Peyer's patch (tissue), 4 donors: Measurements from ENCODE around the gene FANCE. TPM values are rescaled to one million over a fixed set of nuclear protein-coding genes. Genes with fewer than 3 reads are reported as not detected.

ENCODE experiments used
- DNase-seq, 3 donors: peaks; one replicate each; pipeline ENCODE4 v3.0.0-alpha.2; 2017 to 2019
- H3K27ac ChIP-seq, 4 donors: fragments of 200-600 bp; sonication (generic); one replicate each; pipeline ENCODE4 v1.5.1; 2016 to 2019
- H3K27me3 ChIP-seq, 2 donors: fragments of 200-600 bp; sonication (generic); one replicate each; pipeline ENCODE4 v1.5.1; 2019
- H3K36me3 ChIP-seq, 3 donors: fragments of 200-600 bp; sonication (generic); one replicate each; pipeline ENCODE4 v1.5.1; 2016 to 2019
- H3K4me1 ChIP-seq, 4 donors: fragments of 200-600 bp; sonication (generic); one replicate each; pipeline ENCODE4 v1.5.1; 2016 to 2019
- H3K4me3 ChIP-seq, 4 donors: fragments of 200-600 bp; sonication (generic); 1 replicate in 3 of 4; 2 replicates in 1 of 4; pipeline ENCODE4 v1.5.1; 2016 to 2019; ENCODE audit warnings: mild to moderate bottlenecking in 1 of 4
- H3K9me3 ChIP-seq, 4 donors: fragments of 200-600 bp; sonication (generic); one replicate each; pipeline ENCODE4 v1.5.1; 2016 to 2019; ENCODE audit warnings: mild to moderate bottlenecking in 1 of 4
- CTCF ChIP-seq, 6 experiments: fragments of 450-650 bp in 4 of 6; fragments of 200-600 bp in 2 of 6; sonication (generic) in 1 of 6; IDR thresholded peaks; one replicate each; pipeline ENCODE4 v1.5.1; 2017 to 2019; ENCODE audit warnings: antibody characterized with exemption in 6 of 6, mild to moderate bottlenecking in 3 of 6, moderate library complexity in 1 of 6
- POLR2A ChIP-seq, 2 donors: fragments of 450-650 bp; IDR thresholded peaks; one replicate each; pipeline ENCODE4 v1.5.1; 2017; ENCODE audit warnings: antibody characterized with exemption in 2 of 2, mild to moderate bottlenecking in 2 of 2, moderate library complexity in 2 of 2
- total RNA-seq, 4 donors: library from RNA; depleted of rRNA; stranded (reverse); fragments of >200 nt; gene quantifications; one replicate each; pipeline ENCODE4 v1.1.0, GENCODE V29; 2016

Gene FANCE
- total RNA-seq, 4 donors from 2014 or later, result 1.8 to 7.4 (median 4.2) TPM

- no peak for TF ChIP-seq POLR2A (IDR thresholded peaks at IDR 0.05)
- TF ChIP-seq CTCF (IDR thresholded peaks at IDR 0.05), result no peak
- H3K27ac ChIP-seq, result peak overlapping the region; percentile 42 to 84 (median 62)
- DNase-seq, result peak in 1 of 3 donors; percentile 67
- H3K27me3 ChIP-seq, result no peaks in the 10 kb centered on the region
- no peak overlapping the region for H3K4me3 ChIP-seq
- H3K4me1 ChIP-seq, result peaks cover 0 to 65% (median 2%) of the 10 kb centered on the region in 4 donors
- no peaks in the 10 kb centered on the region for H3K9me3 ChIP-seq
- peaks cover 0 to 21% (median 0%) of the 10 kb centered on the region in 3 donors for H3K36me3 ChIP-seq
Observed at GRCh38 chr6:35487658-35488516, 35.7 kb downstream of the FANCE start.

GRCh38 chr6:35488517-35488862, 36.4 kb downstream of the FANCE start:
- Histone ChIP-seq H3K27me3 (no peaks in the 10 kb centered on the region), H3K9me3 (no peaks in the 10 kb centered on the region), H3K4me3 (no peak overlapping the region), H3K27ac (peak overlapping the region; percentile 42 to 84 (median 62)), H3K4me1 (peaks cover 0 to 69% (median 2%) of the 10 kb centered on the region in 4 donors), H3K36me3 (peaks cover 0 to 15% (median 0%) of the 10 kb centered on the region in 3 donors)
- DNase-seq, result no peak
- TF ChIP-seq CTCF (IDR thresholded peaks at IDR 0.05) (no peak), POLR2A (IDR thresholded peaks at IDR 0.05) (no peak)

- Histone ChIP-seq H3K36me3 (peaks cover 0 to 9% (median 0%) of the 10 kb centered on the region in 3 donors), H3K27ac (peak overlapping the region; percentile 55 to 84 (median 57)), H3K9me3 (no peaks in the 10 kb centered on the region), H3K27me3 (no peaks in the 10 kb centered on the region), H3K4me1 (peaks cover 0 to 71% (median 3%) of the 10 kb centered on the region in 4 donors), H3K4me3 (no peak overlapping the region)
- no peak for DNase-seq
- no peak for TF ChIP-seq CTCF (IDR thresholded peaks at IDR 0.05)
- TF ChIP-seq POLR2A (IDR thresholded peaks at IDR 0.05), result no peak
Observed at GRCh38 chr6:35489066-35489465, 36.9 kb downstream of the FANCE start.

- peak in 1 of 3 donors; percentile 71 for DNase-seq
- TF ChIP-seq CTCF (IDR thresholded peaks at IDR 0.05) (no peak), POLR2A (IDR thresholded peaks at IDR 0.05) (no peak)
- H3K36me3 ChIP-seq, result peaks cover 0 to under 1% (median 0%) of the 10 kb centered on the region in 3 donors
- peak overlapping the region in 1 of 4 donors; percentile 21 for H3K4me3 ChIP-seq
- no peaks in the 10 kb centered on the region for H3K9me3 ChIP-seq
- H3K27ac ChIP-seq, result peak overlapping the region; percentile 46 to 84 (median 62)
- no peaks in the 10 kb centered on the region for H3K27me3 ChIP-seq
- peaks cover 0 to 78% (median 4%) of the 10 kb centered on the region in 4 donors for H3K4me1 ChIP-seq
Observed at GRCh38 chr6:35489995-35490791, 38.1 kb downstream of the FANCE start.

GRCh38 chr6:35490821-35491557, 38.9 kb downstream of the FANCE start:
- no peaks in the 10 kb centered on the region for H3K27me3 ChIP-seq
- TF ChIP-seq POLR2A (IDR thresholded peaks at IDR 0.05) (no peak), CTCF (IDR thresholded peaks at IDR 0.05) (no peak)
- peaks cover 0 to 75% (median 4%) of the 10 kb centered on the region in 4 donors for H3K4me1 ChIP-seq
- H3K4me3 ChIP-seq, result peak overlapping the region in 1 of 4 donors; percentile 21
- H3K9me3 ChIP-seq, result no peaks in the 10 kb centered on the region
- no peak for DNase-seq
- no peaks in the 10 kb centered on the region for H3K36me3 ChIP-seq
- peak overlapping the region; percentile 9 to 84 (median 58) for H3K27ac ChIP-seq
